ENCODE data around the gene NKAIN2. TPM values are rescaled to one million over a fixed set of nuclear protein-coding genes. Genes with fewer than 3 reads are reported as not detected.

Gene NKAIN2
- total RNA-seq, 6 experiments from 2014 or later = not detected

GRCh38 chr6:124738482-124738881 lies 934.8 kb downstream of the NKAIN2 start:
- Mint-ChIP-seq H3K27me3 (ENCODE audit: insufficient read depth) (no peaks in the 10 kb centered on the region), H3K4me1 (ENCODE audit: low read depth) (no peaks in the 10 kb centered on the region), H3K9me3 (peaks cover 37% of the 10 kb centered on the region), H3K36me3 (ENCODE audit: low read depth) (no peaks in the 10 kb centered on the region), H3K4me3 (no peak overlapping the region), H3K27ac (no peak overlapping the region)
- no peak for TF ChIP-seq CTCF (IDR thresholded peaks at IDR 0.05)
- DNase-seq = no peak

- TF ChIP-seq CTCF (IDR thresholded peaks at IDR 0.05) = no peak
- H3K36me3 Mint-ChIP-seq (ENCODE audit: low read depth) = no peaks in the 10 kb centered on the region
- no peaks in the 10 kb centered on the region for H3K4me1 Mint-ChIP-seq (ENCODE audit: low read depth)
- no peak overlapping the region for H3K4me3 Mint-ChIP-seq
- H3K27ac Mint-ChIP-seq = no peak overlapping the region
- peaks cover 31% of the 10 kb centered on the region for H3K9me3 Mint-ChIP-seq
- H3K27me3 Mint-ChIP-seq (ENCODE audit: insufficient read depth) = no peaks in the 10 kb centered on the region
- no peak for DNase-seq
Measured at GRCh38 chr6:124741341-124741740, 937.7 kb downstream of the NKAIN2 start.

- no peak for DNase-seq
- Mint-ChIP-seq H3K36me3 (ENCODE audit: low read depth) (no peaks in the 10 kb centered on the region), H3K4me3 (no peak overlapping the region), H3K4me1 (ENCODE audit: low read depth) (no peaks in the 10 kb centered on the region), H3K27ac (no peak overlapping the region), H3K9me3 (peaks cover 26% of the 10 kb centered on the region), H3K27me3 (ENCODE audit: insufficient read depth) (no peaks in the 10 kb centered on the region)
- no peak for TF ChIP-seq CTCF (IDR thresholded peaks at IDR 0.05)
Measured at GRCh38 chr6:124742971-124743370, 939.3 kb downstream of the NKAIN2 start.

GRCh38 chr6:124743420-124743819 lies 939.8 kb downstream of the NKAIN2 start:
- H3K9me3 Mint-ChIP-seq = peaks cover 26% of the 10 kb centered on the region
- no peak overlapping the region for H3K4me3 Mint-ChIP-seq
- no peak overlapping the region for H3K27ac Mint-ChIP-seq
- no peaks in the 10 kb centered on the region for H3K36me3 Mint-ChIP-seq (ENCODE audit: low read depth)
- no peaks in the 10 kb centered on the region for H3K27me3 Mint-ChIP-seq (ENCODE audit: insufficient read depth)
- DNase-seq = no peak
- TF ChIP-seq CTCF (IDR thresholded peaks at IDR 0.05) = no peak
- no peaks in the 10 kb centered on the region for H3K4me1 Mint-ChIP-seq (ENCODE audit: low read depth)

GRCh38 chr6:124747349-124747748 lies 943.7 kb downstream of the NKAIN2 start:
- TF ChIP-seq CTCF (IDR thresholded peaks at IDR 0.05) = no peak
- H3K27ac Mint-ChIP-seq = no peak overlapping the region
- DNase-seq = no peak
- H3K4me3 Mint-ChIP-seq = no peak overlapping the region
- H3K36me3 Mint-ChIP-seq (ENCODE audit: low read depth) = no peaks in the 10 kb centered on the region
- H3K9me3 Mint-ChIP-seq = peaks cover 21% of the 10 kb centered on the region
- H3K4me1 Mint-ChIP-seq (ENCODE audit: low read depth) = no peaks in the 10 kb centered on the region
- H3K27me3 Mint-ChIP-seq (ENCODE audit: insufficient read depth) = no peaks in the 10 kb centered on the region

GRCh38 chr6:124748778-124749177 lies 945.1 kb downstream of the NKAIN2 start:
- TF ChIP-seq CTCF (IDR thresholded peaks at IDR 0.05) = no peak

More at GRCh38 chr6:124748778-124749177, 945.1 kb downstream of the NKAIN2 start:
- Mint-ChIP-seq H3K27me3 (ENCODE audit: insufficient read depth) (no peaks in the 10 kb centered on the region), H3K36me3 (ENCODE audit: low read depth) (no peaks in the 10 kb centered on the region), H3K27ac (no peak overlapping the region), H3K4me1 (ENCODE audit: low read depth) (no peaks in the 10 kb centered on the region), H3K9me3 (peaks cover 28% of the 10 kb centered on the region), H3K4me3 (no peak overlapping the region)
- DNase-seq = no peak
